ENCODE data around the gene SORCS2. TPM values are rescaled to one million over a fixed set of nuclear protein-coding genes. Genes with fewer than 3 reads are reported as not detected.

Gene SORCS2
- total RNA-seq, 1 experiment from 2014 or later: not detected

- peaks cover 5% of the 10 kb centered on the region for H3K36me3 Mint-ChIP-seq (ENCODE audit: insufficient read depth, unreplicated experiment)
- peaks cover 7% of the 10 kb centered on the region for H3K4me1 Mint-ChIP-seq (ENCODE audit: low read depth, unreplicated experiment)
- DNase-seq: no peak
- peaks cover 6% of the 10 kb centered on the region for H3K9me3 Mint-ChIP-seq (ENCODE audit: low read depth, unreplicated experiment)
- no peak for TF ChIP-seq CTCF (IDR thresholded peaks at IDR 0.05; ENCODE audit: unreplicated experiment)
- H3K4me3 Mint-ChIP-seq (ENCODE audit: low read depth, unreplicated experiment): no peak overlapping the region
- peaks cover 64% of the 10 kb centered on the region for H3K27me3 Mint-ChIP-seq (ENCODE audit: unreplicated experiment)
- CTCF ChIA-PET: no interaction called here
- BruUV-seq (replicated peaks): no TSS peak
- H3K27ac Mint-ChIP-seq (ENCODE audit: unreplicated experiment): no peak overlapping the region
- intact Hi-C loops (cut with micrococcal nuclease; ENCODE audit: unreplicated experiment): no loop called here
Observed at GRCh38 chr4:7414046-7414445, 221.7 kb downstream of the SORCS2 start.

- Mint-ChIP-seq H3K9me3 (ENCODE audit: low read depth, unreplicated experiment) (peaks cover 3% of the 10 kb centered on the region), H3K27me3 (ENCODE audit: unreplicated experiment) (peaks cover 56% of the 10 kb centered on the region), H3K36me3 (ENCODE audit: insufficient read depth, unreplicated experiment) (peaks cover 5% of the 10 kb centered on the region), H3K4me1 (ENCODE audit: low read depth, unreplicated experiment) (peaks cover 7% of the 10 kb centered on the region), H3K27ac (ENCODE audit: unreplicated experiment) (no peak overlapping the region), H3K4me3 (ENCODE audit: low read depth, unreplicated experiment) (no peak overlapping the region)
- BruUV-seq (replicated peaks): no TSS peak
- intact Hi-C loops (cut with micrococcal nuclease; ENCODE audit: unreplicated experiment): no loop called here
- DNase-seq: no peak
- no peak for TF ChIP-seq CTCF (IDR thresholded peaks at IDR 0.05; ENCODE audit: unreplicated experiment)
- CTCF ChIA-PET: no interaction called here
Observed at GRCh38 chr4:7414736-7415510, 222.6 kb downstream of the SORCS2 start.

- CTCF ChIA-PET: no interaction called here
- no peak for DNase-seq
- peaks cover 3% of the 10 kb centered on the region for H3K9me3 Mint-ChIP-seq (ENCODE audit: low read depth, unreplicated experiment)
- peaks cover 7% of the 10 kb centered on the region for H3K4me1 Mint-ChIP-seq (ENCODE audit: low read depth, unreplicated experiment)
- no peak for TF ChIP-seq CTCF (IDR thresholded peaks at IDR 0.05; ENCODE audit: unreplicated experiment)
- peaks cover 45% of the 10 kb centered on the region for H3K27me3 Mint-ChIP-seq (ENCODE audit: unreplicated experiment)
- H3K36me3 Mint-ChIP-seq (ENCODE audit: insufficient read depth, unreplicated experiment): peaks cover 5% of the 10 kb centered on the region
- H3K4me3 Mint-ChIP-seq (ENCODE audit: low read depth, unreplicated experiment): no peak overlapping the region
- BruUV-seq (replicated peaks): no TSS peak
- H3K27ac Mint-ChIP-seq (ENCODE audit: unreplicated experiment): no peak overlapping the region
- intact Hi-C loops (cut with micrococcal nuclease; ENCODE audit: unreplicated experiment): no loop called here
Observed at GRCh38 chr4:7415927-7416686, 223.8 kb downstream of the SORCS2 start.

GRCh38 chr4:7416745-7417432 is 224.6 kb downstream of the SORCS2 start:
- no peak for TF ChIP-seq CTCF (IDR thresholded peaks at IDR 0.05; ENCODE audit: unreplicated experiment)
- DNase-seq: no peak
- no peak overlapping the region for H3K27ac Mint-ChIP-seq (ENCODE audit: unreplicated experiment)
- no peaks in the 10 kb centered on the region for H3K9me3 Mint-ChIP-seq (ENCODE audit: low read depth, unreplicated experiment)
- H3K4me3 Mint-ChIP-seq (ENCODE audit: low read depth, unreplicated experiment): no peak overlapping the region
- H3K36me3 Mint-ChIP-seq (ENCODE audit: insufficient read depth, unreplicated experiment): peaks cover 5% of the 10 kb centered on the region
- BruUV-seq (replicated peaks): no TSS peak
- intact Hi-C loops (cut with micrococcal nuclease; ENCODE audit: unreplicated experiment): no loop called here
- peaks cover 7% of the 10 kb centered on the region for H3K4me1 Mint-ChIP-seq (ENCODE audit: low read depth, unreplicated experiment)
- H3K27me3 Mint-ChIP-seq (ENCODE audit: unreplicated experiment): peaks cover 37% of the 10 kb centered on the region
- CTCF ChIA-PET: no interaction called here
